ENCODE data around the gene HSPB9. TPM values are rescaled to one million over a fixed set of nuclear protein-coding genes. Genes with fewer than 3 reads are reported as not detected.

HSPB9 gene
- total and polyA plus RNA-seq, 2 donors (not counting 3 experiments of a cell fraction or from before 2014, with no cell fraction given) = not detected

GRCh38 chr17:42132941-42133340 is 10.3 kb downstream of the HSPB9 start:
- peaks cover 79% of the 10 kb centered on the region for H3K79me2 ChIP-seq (ENCODE audit: control insufficient read depth, insufficient read depth, low read length)
- peaks cover 17 to 23% of the 10 kb centered on the region in 2 experiments for H3K36me3 ChIP-seq (ENCODE audit: control insufficient read depth in 2 of 2, extremely low read depth in 1 of 2, insufficient read depth in 2 of 2, low read length in 2 of 2)
- no peaks in the 10 kb centered on the region for H3K9me3 ChIP-seq (replicated peaks; ENCODE audit: control insufficient read depth, insufficient read depth, low read length)
- peak; percentile 48 for DNase-seq (ENCODE audit: low read depth, low spot score)
- no peak for TF ChIP-seq MYC (IDR thresholded peaks at IDR 0.05; ENCODE audit: low read depth, low read length)
- TF ChIP-seq POLR2A (IDR thresholded peaks at IDR 0.05; ENCODE audit: low read depth, low read length) = no peak
- TF ChIP-seq EZH2 (IDR thresholded peaks at IDR 0.05; ENCODE audit: borderline replicate concordance, low read depth, low read length, severe bottlenecking) = no peak
- no peak for TF ChIP-seq FOS (IDR thresholded peaks at IDR 0.05; ENCODE audit: borderline replicate concordance, insufficient read depth, low read length)
- no peak for TF ChIP-seq JUN (IDR thresholded peaks at IDR 0.05; ENCODE audit: borderline replicate concordance, insufficient read depth, insufficient read length, low read depth)
- intact Hi-C loops (cut with micrococcal nuclease) = loop anchor here (1.0 to 10.0 kb wide), 4 partner anchors 21 to 392 kb away; partner anchors contain the start of genes RAB5C and STAT5B
- dilution Hi-C loops (cut with MboI; ENCODE audit: extremely low pct_ligation_motif_present, low sequenced_read_pairs) = no loop called here
- peak; percentile 88 for FAIRE-seq
- H3K9me1 ChIP-seq (replicated peaks; ENCODE audit: control insufficient read depth, extremely low read depth, insufficient read depth, low read length) = no peaks in the 10 kb centered on the region
- no peak overlapping the region for H3K9ac ChIP-seq (replicated peaks; ENCODE audit: extremely low read depth, insufficient read depth, low read length)
- H3K27ac ChIP-seq (ENCODE audit: insufficient read depth, low read depth, low read length) = peak overlapping the region; percentile 71
- no peak overlapping the region for H2AFZ ChIP-seq (ENCODE audit: low read depth, low read length)
- peaks cover 79% of the 10 kb centered on the region for H3K4me1 ChIP-seq (ENCODE audit: control insufficient read depth, extremely low read depth, insufficient read depth, low read length)
- CTCF ChIA-PET = interaction anchor here (1.0 to 1.9 kb wide), 5 partner anchors 10 to 65 kb away, joined by 3 to 12 read pairs (median 3); partner anchors contain the start of genes KAT2A and KCNH4
- H3K4me2 ChIP-seq (ENCODE audit: insufficient read depth, low read length) = peak overlapping the region; percentile 83
- BruUV-seq (replicated peaks) = no TSS peak
- POLR2A ChIA-PET = interaction anchor here (0.6 kb wide), 1 partner anchor 187 kb away, joined by 3 read pairs; no protein-coding TSS in a partner anchor
- H4K20me1 ChIP-seq (replicated peaks; ENCODE audit: control insufficient read depth, extremely low read depth, insufficient read depth, low read length) = no peaks in the 10 kb centered on the region
- H3K4me3 ChIP-seq (replicated peaks in 1 of 3; ENCODE audit: insufficient read depth in 1 of 3, low read depth in 1 of 3, low read length in 3 of 3) = peak overlapping the region in 1 of 3 experiments; percentile 44
- no peaks in the 10 kb centered on the region for H3K27me3 ChIP-seq (ENCODE audit: control insufficient read depth in 2 of 2, insufficient read depth in 2 of 2, low read length in 2 of 2)

DNA sequence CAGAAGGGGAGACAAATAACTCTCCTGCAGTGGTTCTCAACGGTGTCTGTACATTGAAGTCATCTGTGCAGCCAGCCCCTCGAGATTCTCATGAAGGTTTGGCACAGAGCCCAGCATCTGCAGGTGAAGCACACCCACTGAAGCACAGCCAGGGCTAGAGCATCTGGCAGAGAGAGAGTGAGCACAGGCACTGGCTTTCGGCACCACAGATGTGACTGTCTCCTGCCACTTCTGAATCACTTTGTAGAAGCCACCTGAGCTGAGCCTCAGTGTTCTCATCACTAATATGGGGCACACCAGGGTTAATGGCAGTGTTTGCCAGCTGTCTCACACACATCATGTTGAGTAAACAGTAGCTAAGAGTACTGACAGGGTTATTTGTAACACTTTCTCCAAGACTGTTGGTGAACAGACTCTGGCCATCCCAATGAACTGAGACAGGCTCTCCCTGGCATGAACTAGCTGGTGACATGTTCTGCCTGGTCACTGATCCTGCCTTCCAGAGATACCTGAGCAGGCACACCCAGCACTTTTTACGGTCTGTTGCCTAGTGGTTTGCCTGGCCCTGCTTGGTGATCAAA is 10.9 kb downstream of the HSPB9 start:
- Histone ChIP-seq H4K20me1 (replicated peaks; ENCODE audit: control insufficient read depth, extremely low read depth, insufficient read depth, low read length) (no peaks in the 10 kb centered on the region), H3K79me2 (ENCODE audit: control insufficient read depth, insufficient read depth, low read length) (peaks cover 85% of the 10 kb centered on the region), H3K36me3 (ENCODE audit: control insufficient read depth in 2 of 2, extremely low read depth in 1 of 2, insufficient read depth in 2 of 2, low read length in 2 of 2) (peaks cover 11 to 17% of the 10 kb centered on the region in 2 experiments), H3K9me1 (replicated peaks; ENCODE audit: control insufficient read depth, extremely low read depth, insufficient read depth, low read length) (no peaks in the 10 kb centered on the region), H3K4me3 (replicated peaks in 1 of 3; ENCODE audit: insufficient read depth in 1 of 3, low read depth in 1 of 3, low read length in 3 of 3) (no peak overlapping the region), H3K4me1 (ENCODE audit: control insufficient read depth, extremely low read depth, insufficient read depth, low read length) (peaks cover 79% of the 10 kb centered on the region), H3K9ac (replicated peaks; ENCODE audit: extremely low read depth, insufficient read depth, low read length) (no peak overlapping the region), H3K4me2 (ENCODE audit: insufficient read depth, low read length) (peak overlapping the region; percentile 83), H3K9me3 (replicated peaks; ENCODE audit: control insufficient read depth, insufficient read depth, low read length) (no peaks in the 10 kb centered on the region), H2AFZ (ENCODE audit: low read depth, low read length) (no peak overlapping the region), H3K27me3 (ENCODE audit: control insufficient read depth in 2 of 2, insufficient read depth in 2 of 2, low read length in 2 of 2) (no peaks in the 10 kb centered on the region), H3K27ac (ENCODE audit: insufficient read depth, low read depth, low read length) (peak overlapping the region; percentile 71)
- ChIA-PET POLR2A (interaction anchor here (0.5 to 0.6 kb wide), 2 partner anchors 89 to 186 kb away, joined by 3 to 4 read pairs; no protein-coding TSS in a partner anchor), CTCF (interaction anchor here (1.0 to 1.5 kb wide), 3 partner anchors 9 to 15 kb away, joined by 3 to 4 read pairs (median 3); partner anchors contain the start of gene KAT2A)
- FAIRE-seq (peak; percentile 69), DNase-seq (ENCODE audit: low read depth, low spot score) (no peak)
- TF ChIP-seq FOS (IDR thresholded peaks at IDR 0.05; ENCODE audit: borderline replicate concordance, insufficient read depth, low read length) (no peak), POLR2AphosphoS5 (IDR thresholded peaks at IDR 0.05; ENCODE audit: insufficient read depth, low read depth, low read length) (no peak), GATA2 (IDR thresholded peaks at IDR 0.05; ENCODE audit: insufficient read depth, insufficient read length, low read depth, low read length) (no peak), POLR2A (IDR thresholded peaks at IDR 0.05; ENCODE audit: low read depth, low read length) (no peak), JUN (IDR thresholded peaks at IDR 0.05; ENCODE audit: borderline replicate concordance, insufficient read depth, insufficient read length, low read depth) (no peak), MYC (IDR thresholded peaks at IDR 0.05; ENCODE audit: low read depth, low read length) (no peak), CTCF (IDR thresholded peaks at IDR 0.05; ENCODE audit: extremely low read depth in 1 of 2, insufficient read depth in 1 of 2, low read depth in 1 of 2, low read length in 2 of 2) (no peak), EZH2 (IDR thresholded peaks at IDR 0.05; ENCODE audit: borderline replicate concordance, low read depth, low read length, severe bottlenecking) (no peak)
- TF ChIP-seq, protein P1, sequence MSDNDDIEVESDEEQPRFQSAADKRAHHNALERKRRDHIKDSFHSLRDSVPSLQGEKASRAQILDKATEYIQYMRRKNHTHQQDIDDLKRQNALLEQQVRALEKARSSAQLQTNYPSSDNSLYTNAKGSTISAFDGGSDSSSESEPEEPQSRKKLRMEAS (IDR thresholded peaks at IDR 0.05; ENCODE audit: insufficient read depth, insufficient read length) = no peak
- no TSS peak for BruUV-seq (replicated peaks)
- intact Hi-C loops (cut with micrococcal nuclease) = loop anchor here (10.0 kb wide), 2 partner anchors 141 to 391 kb away; partner anchors contain the start of gene STAT5B
- dilution Hi-C loops (cut with MboI; ENCODE audit: extremely low pct_ligation_motif_present, low sequenced_read_pairs) = no loop called here
